OCI-LY3 (cell line): ENCODE results near the gene DOCK1.

Experiments
- H2AFZ ChIP-seq: fragments of 200-600, 300-600 bp; shearing (Covaris generic); 2 replicates; pipeline ENCODE4 v1.6.0; 2014; ENCODE audit warnings: antibody characterized with exemption, low read depth, low read length
- H3K27ac ChIP-seq: fragments of 200-600, 300-600 bp; sonication (generic); 2 replicates; pipeline ENCODE4 v1.5.1; 2014; ENCODE audit warnings: mild to moderate bottlenecking, low read length, moderate library complexity, mixed read lengths
- H3K27me3 ChIP-seq: fragments of 200-600, 300-600 bp; sonication (generic); 2 replicates; pipeline ENCODE4 v1.6.1; 2014; ENCODE audit warnings: low read depth, low read length, mixed read lengths
- H3K36me3 ChIP-seq: fragments of 200-600, 300-600 bp; sonication (generic); replicated peaks from 2 replicates; pipeline ENCODE3; 2014; ENCODE audit warnings: low read depth, low read length, mixed read lengths
- H3K4me1 ChIP-seq: fragments of 300-600, 200-600 bp; sonication (generic); 2 replicates; pipeline ENCODE4 v1.6.1; 2014; ENCODE audit warnings: low read length, mixed read lengths
- H3K4me2 ChIP-seq: fragments of 200-600, 300-600 bp; sonication (generic); 2 replicates; pipeline ENCODE4 v1.6.1; 2014; ENCODE audit warnings: low read length, mixed read lengths
- H3K4me3 ChIP-seq: fragments of 300-600, 200-600 bp; sonication (generic); 2 replicates; pipeline ENCODE4 v1.5.1; 2014; ENCODE audit warnings: antibody characterized with exemption, mild to moderate bottlenecking, low read length, moderate library complexity
- H3K79me2 ChIP-seq: fragments of 300-600, 200-600 bp; shearing (Covaris generic); 2 replicates; pipeline ENCODE4 v1.6.1; 2014; ENCODE audit warnings: mild to moderate bottlenecking, low read length, mixed read lengths
- H3K9ac ChIP-seq: fragments of 300-600, 200-600 bp; shearing (Covaris generic); 2 replicates; pipeline ENCODE4 v1.6.0; 2014; ENCODE audit warnings: mild to moderate bottlenecking, low read length, moderate library complexity
- H3K9me3 ChIP-seq: fragments of 200-600, 300-600 bp; shearing (Covaris generic); 2 replicates; pipeline ENCODE4 v1.6.1; 2014; ENCODE audit warnings: low read length, mixed read lengths; ENCODE audit not compliant: insufficient read depth
- H4K20me1 ChIP-seq: fragments of 200-600, 300-600 bp; sonication (generic); 2 replicates; pipeline ENCODE4 v1.6.1; 2016; ENCODE audit warnings: low read length, mixed read lengths; ENCODE audit not compliant: insufficient read depth
- EZH2phosphoT487 ChIP-seq: fragments of 200-600 bp; shearing (Covaris generic); IDR thresholded peaks from 2 replicates; pipeline ENCODE4 v1.6.1; 2018; ENCODE audit warnings: antibody characterized with exemption, mixed run types, low read depth
- TF ChIP-seq, protein P1 (sequence below): fragments of 200-600, 300-600 bp; sonication (generic); IDR thresholded peaks from 2 replicates; pipeline ENCODE4 v1.5.1; 2014; ENCODE audit warnings: antibody characterized with exemption, low read length, low read depth

DOCK1 gene

GRCh38 chr10:127275793-127276450 is 370.7 kb downstream of the DOCK1 start:
- Histone ChIP-seq H3K4me3 (no peak overlapping the region), H3K27me3 (no peaks in the 10 kb centered on the region), H3K36me3 (no peaks in the 10 kb centered on the region), H2AFZ (no peak overlapping the region), H3K4me1 (no peaks in the 10 kb centered on the region), H3K9me3 (no peaks in the 10 kb centered on the region), H4K20me1 (no peaks in the 10 kb centered on the region), H3K9ac (no peak overlapping the region), H3K79me2 (no peaks in the 10 kb centered on the region), H3K4me2 (no peak overlapping the region), H3K27ac (no peak overlapping the region)
- TF ChIP-seq, protein P1, sequence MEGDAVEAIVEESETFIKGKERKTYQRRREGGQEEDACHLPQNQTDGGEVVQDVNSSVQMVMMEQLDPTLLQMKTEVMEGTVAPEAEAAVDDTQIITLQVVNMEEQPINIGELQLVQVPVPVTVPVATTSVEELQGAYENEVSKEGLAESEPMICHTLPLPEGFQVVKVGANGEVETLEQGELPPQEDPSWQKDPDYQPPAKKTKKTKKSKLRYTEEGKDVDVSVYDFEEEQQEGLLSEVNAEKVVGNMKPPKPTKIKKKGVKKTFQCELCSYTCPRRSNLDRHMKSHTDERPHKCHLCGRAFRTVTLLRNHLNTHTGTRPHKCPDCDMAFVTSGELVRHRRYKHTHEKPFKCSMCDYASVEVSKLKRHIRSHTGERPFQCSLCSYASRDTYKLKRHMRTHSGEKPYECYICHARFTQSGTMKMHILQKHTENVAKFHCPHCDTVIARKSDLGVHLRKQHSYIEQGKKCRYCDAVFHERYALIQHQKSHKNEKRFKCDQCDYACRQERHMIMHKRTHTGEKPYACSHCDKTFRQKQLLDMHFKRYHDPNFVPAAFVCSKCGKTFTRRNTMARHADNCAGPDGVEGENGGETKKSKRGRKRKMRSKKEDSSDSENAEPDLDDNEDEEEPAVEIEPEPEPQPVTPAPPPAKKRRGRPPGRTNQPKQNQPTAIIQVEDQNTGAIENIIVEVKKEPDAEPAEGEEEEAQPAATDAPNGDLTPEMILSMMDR, result no peak
- TF ChIP-seq EZH2phosphoT487, result no peak

GRCh38 chr10:127276794-127277462 is 371.7 kb downstream of the DOCK1 start:
- Histone ChIP-seq H3K36me3 (no peaks in the 10 kb centered on the region), H3K4me3 (no peak overlapping the region), H3K9me3 (no peaks in the 10 kb centered on the region), H3K27ac (no peak overlapping the region), H4K20me1 (no peaks in the 10 kb centered on the region), H3K4me1 (no peaks in the 10 kb centered on the region), H3K9ac (no peak overlapping the region), H3K4me2 (no peak overlapping the region), H3K79me2 (no peaks in the 10 kb centered on the region), H2AFZ (no peak overlapping the region), H3K27me3 (no peaks in the 10 kb centered on the region)
- TF ChIP-seq, protein P1, result no peak
- no peak for TF ChIP-seq EZH2phosphoT487

DNA sequence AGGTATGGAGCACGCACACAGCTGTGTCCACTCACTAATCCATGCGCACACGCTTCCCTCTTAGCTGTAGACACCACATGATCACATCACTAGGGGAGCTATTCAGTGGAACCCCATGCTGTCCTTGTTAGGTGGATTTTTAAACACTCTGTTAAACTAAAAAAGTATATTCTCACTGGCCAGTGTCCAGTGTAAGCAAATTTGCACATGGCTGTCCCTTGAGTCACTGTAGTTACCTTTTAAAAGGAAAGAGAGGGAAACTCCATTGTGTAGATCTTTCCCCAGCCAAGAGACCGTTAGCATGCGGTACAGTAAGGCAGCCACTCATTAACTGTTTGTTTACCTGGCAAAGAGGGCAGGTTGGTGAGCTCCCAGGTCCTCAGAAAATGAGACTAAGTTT is 372.8 kb downstream of the DOCK1 start:
- Histone ChIP-seq H3K27ac (no peak overlapping the region), H3K4me1 (no peaks in the 10 kb centered on the region), H4K20me1 (no peaks in the 10 kb centered on the region), H3K4me3 (no peak overlapping the region), H3K79me2 (no peaks in the 10 kb centered on the region), H3K9me3 (no peaks in the 10 kb centered on the region), H2AFZ (no peak overlapping the region), H3K4me2 (no peak overlapping the region), H3K9ac (no peak overlapping the region), H3K27me3 (no peaks in the 10 kb centered on the region), H3K36me3 (no peaks in the 10 kb centered on the region)
- TF ChIP-seq, protein P1, result no peak
- TF ChIP-seq EZH2phosphoT487, result no peak

DNA sequence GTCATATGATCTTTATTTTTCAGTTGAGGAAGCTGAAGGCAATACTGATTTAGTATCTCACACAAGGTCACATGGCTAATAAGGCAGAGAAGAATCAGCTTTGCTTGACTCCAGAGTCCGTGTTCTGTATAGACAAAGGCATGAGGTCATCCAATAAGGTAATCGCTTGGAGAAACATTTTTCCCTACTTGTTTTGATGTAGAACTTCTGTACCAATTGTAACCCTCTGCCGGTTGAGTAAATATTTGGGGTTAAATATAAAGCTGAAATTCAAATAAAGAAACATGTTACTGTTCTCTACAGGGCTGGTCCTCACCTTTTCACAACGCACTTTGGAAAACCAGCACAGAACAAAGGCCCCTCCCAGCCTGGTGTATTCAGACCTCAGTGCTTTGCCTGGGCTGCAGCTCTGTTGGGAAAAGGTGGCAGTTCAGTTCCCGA is 374.1 kb downstream of the DOCK1 start:
- H3K79me2 ChIP-seq, result no peaks in the 10 kb centered on the region
- H3K9me3 ChIP-seq, result no peaks in the 10 kb centered on the region
- no peak overlapping the region for H2AFZ ChIP-seq
- H3K4me1 ChIP-seq, result no peaks in the 10 kb centered on the region
- H3K27me3 ChIP-seq, result no peaks in the 10 kb centered on the region
- no peaks in the 10 kb centered on the region for H4K20me1 ChIP-seq
- no peak overlapping the region for H3K27ac ChIP-seq
- no peak overlapping the region for H3K9ac ChIP-seq
- no peak overlapping the region for H3K4me2 ChIP-seq
- TF ChIP-seq, protein P1, result no peak
- TF ChIP-seq EZH2phosphoT487, result no peak
- H3K36me3 ChIP-seq, result no peaks in the 10 kb centered on the region
- no peak overlapping the region for H3K4me3 ChIP-seq
